22Rv1 (cell line): ENCODE measurements around the gene PLCB1.

ENCODE experiments used
- ZFX ChIP-seq: fragments of 450-650 bp; IDR thresholded peaks from 2 replicates; pipeline ENCODE4 v1.6.1; 2017; ENCODE audit warnings: antibody characterized with exemption, borderline replicate concordance
- TF ChIP-seq, protein P1 (sequence below): fragments of 450-650 bp; IDR thresholded peaks from 2 replicates; pipeline ENCODE4 v1.5.1; 2017; ENCODE audit warnings: mild to moderate bottlenecking

DNA sequence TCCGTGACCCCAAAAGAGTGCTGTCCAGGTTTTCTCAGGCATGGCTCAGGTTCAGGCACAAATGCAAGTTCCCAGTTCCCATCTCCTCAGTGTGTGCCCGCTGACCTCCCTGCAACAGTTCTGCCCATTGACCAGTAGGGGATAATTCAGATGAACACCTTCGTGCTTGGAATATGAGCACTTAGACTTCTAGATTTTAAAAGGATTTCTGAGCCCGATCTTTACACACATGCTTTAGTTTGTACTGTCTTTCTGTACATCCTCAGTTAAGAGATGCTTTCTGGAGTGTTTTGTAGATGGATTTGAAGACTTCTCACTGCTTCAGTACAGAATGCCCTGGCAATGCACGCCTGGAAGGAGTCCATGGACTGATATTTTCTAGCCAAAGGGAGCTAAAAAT lies 697.2 kb downstream of the PLCB1 start:
- TF ChIP-seq, protein P1, sequence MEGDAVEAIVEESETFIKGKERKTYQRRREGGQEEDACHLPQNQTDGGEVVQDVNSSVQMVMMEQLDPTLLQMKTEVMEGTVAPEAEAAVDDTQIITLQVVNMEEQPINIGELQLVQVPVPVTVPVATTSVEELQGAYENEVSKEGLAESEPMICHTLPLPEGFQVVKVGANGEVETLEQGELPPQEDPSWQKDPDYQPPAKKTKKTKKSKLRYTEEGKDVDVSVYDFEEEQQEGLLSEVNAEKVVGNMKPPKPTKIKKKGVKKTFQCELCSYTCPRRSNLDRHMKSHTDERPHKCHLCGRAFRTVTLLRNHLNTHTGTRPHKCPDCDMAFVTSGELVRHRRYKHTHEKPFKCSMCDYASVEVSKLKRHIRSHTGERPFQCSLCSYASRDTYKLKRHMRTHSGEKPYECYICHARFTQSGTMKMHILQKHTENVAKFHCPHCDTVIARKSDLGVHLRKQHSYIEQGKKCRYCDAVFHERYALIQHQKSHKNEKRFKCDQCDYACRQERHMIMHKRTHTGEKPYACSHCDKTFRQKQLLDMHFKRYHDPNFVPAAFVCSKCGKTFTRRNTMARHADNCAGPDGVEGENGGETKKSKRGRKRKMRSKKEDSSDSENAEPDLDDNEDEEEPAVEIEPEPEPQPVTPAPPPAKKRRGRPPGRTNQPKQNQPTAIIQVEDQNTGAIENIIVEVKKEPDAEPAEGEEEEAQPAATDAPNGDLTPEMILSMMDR = peak; percentile 18; the same call in 1 of the 2 replicates
- TF ChIP-seq ZFX = no peak
